ENCODE measurements around the gene NPFFR2.
"Not testable (repeated sequence)": the region's sequence is repeated elsewhere in the genome, so short reads cannot be mapped to it uniquely, and the experiment has no call there.

The NPFFR2 gene

GRCh38 chr4:72112514-72113156 is 80.8 kb downstream of the NPFFR2 start:
- DNase-seq: no peak

GRCh38 chr4:72118017-72118416 is 86.2 kb downstream of the NPFFR2 start:
- DNase-seq: no peak

- no peak for DNase-seq
These were observed 88.1 kb downstream of the NPFFR2 start for GRCh38 chr4:72119946-72120345.

GRCh38 chr4:72128741-72129140 is 96.9 kb downstream of the NPFFR2 start:
- DNase-seq: no peak

GRCh38 chr4:72136429-72136828 is 104.6 kb downstream of the NPFFR2 start:
- no peak for DNase-seq

DNA sequence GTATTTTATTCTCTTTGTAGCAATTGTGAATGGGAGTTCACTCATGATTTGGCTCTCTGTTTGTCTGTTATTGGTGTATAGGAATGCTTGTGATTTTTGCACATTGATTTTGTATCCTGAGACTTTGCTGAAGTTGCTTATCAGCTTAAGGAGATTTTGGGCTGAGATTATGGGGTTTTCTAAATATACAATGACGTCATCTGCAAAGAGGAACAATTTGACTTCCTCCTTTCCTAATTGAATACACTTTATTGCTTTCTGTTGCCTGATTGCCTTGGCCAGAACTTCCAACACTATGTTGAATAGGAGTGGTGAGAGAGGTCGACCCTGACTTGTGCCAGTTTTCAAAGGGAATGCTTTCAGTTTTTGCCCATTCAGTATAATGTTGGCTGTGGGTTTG is 108.2 kb downstream of the NPFFR2 start:
- not testable (repeated sequence) for DNase-seq

- no peak for DNase-seq
These were observed 112.4 kb downstream of the NPFFR2 start for GRCh38 chr4:72144241-72144640.

GRCh38 chr4:72152731-72153130 is 120.9 kb downstream of the NPFFR2 start:
- DNase-seq: no peak

DNA sequence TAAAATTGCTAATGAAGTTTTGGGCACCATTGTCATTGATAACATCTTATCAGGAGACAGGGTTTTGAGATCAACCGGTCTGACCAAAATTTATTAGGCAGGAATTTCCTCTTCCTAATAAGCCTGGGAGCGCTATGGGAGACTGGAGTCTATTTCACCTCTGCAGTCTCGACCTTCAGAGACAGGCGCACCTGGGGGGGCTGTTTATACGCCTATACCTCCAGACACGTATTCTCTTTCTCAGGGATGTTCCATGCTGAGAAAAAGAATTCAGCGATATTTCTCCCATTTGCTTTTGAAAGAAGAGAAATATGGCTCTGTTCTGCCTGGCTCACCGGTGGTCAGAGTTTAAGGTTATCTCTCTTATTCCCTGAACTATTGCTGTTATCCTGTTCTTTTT is 121.8 kb downstream of the NPFFR2 start:
- DNase-seq: not testable (repeated sequence)

DNA sequence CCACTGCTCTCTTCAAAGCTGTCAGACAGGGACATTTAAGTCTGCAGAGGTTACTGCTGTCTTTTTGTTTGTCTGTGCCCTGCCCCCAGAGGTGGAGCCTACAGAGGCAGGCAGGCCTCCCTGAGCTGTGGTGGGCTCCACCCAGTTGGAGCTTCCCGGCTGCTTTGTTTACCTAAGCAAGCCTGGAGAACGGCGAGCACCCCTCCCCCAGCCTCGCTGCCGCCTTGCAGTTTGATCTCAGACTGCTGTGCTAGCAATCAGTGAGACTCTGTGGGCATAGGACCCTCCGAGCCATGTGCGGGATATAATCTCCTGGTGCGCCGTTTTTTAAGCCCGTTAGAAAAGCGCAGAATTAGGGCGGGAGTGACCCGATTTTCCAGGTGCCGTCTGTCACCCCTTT is 137.5 kb downstream of the NPFFR2 start:
- not testable (repeated sequence) for DNase-seq

- DNase-seq: no peak
These were observed 138.1 kb downstream of the NPFFR2 start for GRCh38 chr4:72169861-72170260.

DNA sequence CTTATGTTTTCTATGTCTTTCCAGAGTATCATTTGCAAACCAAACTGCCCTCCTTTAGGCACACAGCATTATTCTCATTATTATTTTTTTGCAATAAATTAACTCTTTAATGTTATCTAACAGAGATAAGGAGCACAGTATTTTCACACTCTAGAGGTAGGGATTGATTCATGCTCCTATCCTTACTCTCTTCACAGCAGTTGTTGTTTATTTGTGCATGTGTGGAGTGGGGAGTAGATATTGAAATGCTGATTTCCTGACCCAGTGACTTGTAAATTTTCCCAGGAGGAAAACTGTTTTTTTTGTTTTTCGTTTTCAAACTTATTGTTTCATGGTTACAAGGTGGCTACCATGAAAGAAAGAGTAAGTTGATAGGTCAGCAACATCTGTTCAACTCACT is 140.0 kb downstream of the NPFFR2 start:
- DNase-seq: no peak

- DNase-seq: no peak
These were observed 147.5 kb downstream of the NPFFR2 start for GRCh38 chr4:72179342-72179741.

DNA sequence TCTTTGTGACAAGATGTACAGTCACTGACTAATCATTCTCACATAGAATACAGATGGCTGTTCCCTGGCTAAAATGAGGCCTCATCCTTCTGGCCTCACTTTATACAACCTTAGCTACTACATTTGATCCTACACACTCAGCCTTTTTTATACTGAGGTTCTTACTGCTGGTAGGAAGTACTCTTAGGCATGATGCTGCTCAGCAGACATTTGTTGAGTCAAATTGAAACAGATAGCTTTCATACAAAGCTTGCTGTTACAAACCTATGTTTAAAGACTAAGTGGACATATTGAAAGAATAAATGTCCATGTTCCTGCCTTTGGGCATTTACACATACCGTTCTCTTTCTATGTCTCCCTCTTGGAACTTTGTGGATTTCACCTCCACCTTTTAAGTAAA is 154.9 kb downstream of the NPFFR2 start:
- DNase-seq: no peak

GRCh38 chr4:72194046-72194445 is 162.2 kb downstream of the NPFFR2 start:
- DNase-seq: no peak

DNA sequence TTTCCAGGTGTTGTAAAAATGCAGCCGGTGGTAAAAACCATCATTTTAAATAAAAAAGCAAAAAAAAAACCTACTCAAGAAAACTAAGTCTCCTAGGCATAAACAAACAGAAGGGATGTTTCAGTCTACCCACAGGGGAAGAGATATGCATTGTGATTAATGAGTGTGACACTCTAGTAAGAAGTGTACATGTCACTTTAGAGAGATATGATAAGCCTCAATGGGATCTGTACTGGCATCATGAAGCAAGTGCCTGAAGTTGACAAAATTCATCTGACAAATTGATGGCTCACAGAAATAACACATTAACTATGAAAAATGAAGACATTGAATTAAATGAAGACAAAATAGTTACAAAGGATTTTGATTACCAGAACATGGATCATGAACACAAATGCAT is 162.7 kb downstream of the NPFFR2 start:
- DNase-seq: no peak
